Ovary (tissue), 9 donors: ENCODE measurements around the gene GALK1. TPM values are rescaled to one million over a fixed set of nuclear protein-coding genes. Genes with fewer than 3 reads are reported as not detected.

Experiments
- DNase-seq, 5 donors: peaks; one replicate each; pipeline ENCODE4 v3.0.0-alpha.2; 2019 to 2020
- H3K27ac ChIP-seq, 2 donors: fragments of 200-600 bp; one replicate each; pipeline versions ENCODE4 v1.5.1 to v1.8.0; 2019 to 2022
- H3K27me3 ChIP-seq: fragments of 200-600 bp; one replicate; pipeline ENCODE4 v1.8.0; 2022
- H3K36me3 ChIP-seq: fragments of 200-600 bp; sonication (generic); one replicate; pipeline ENCODE4 v1.5.1; 2019
- H3K4me1 ChIP-seq: one replicate; pipeline ENCODE4 v1.8.1; 2013; ENCODE audit warnings: mild to moderate bottlenecking, moderate library complexity; ENCODE audit not compliant: insufficient read depth
- H3K4me3 ChIP-seq: fragments of 200-600 bp; sonication (generic); one replicate; pipeline ENCODE4 v1.5.1; 2017
- H3K9me3 ChIP-seq, 2 donors: fragments of 200-600 bp in 1 of 2; sonication (generic) in 1 of 2; one replicate each; pipeline versions ENCODE4 v1.5.1 to v1.8.1; 2013 to 2019; ENCODE audit warnings: mild to moderate bottlenecking in 1 of 2, moderate library complexity in 1 of 2
- CTCF ChIP-seq, 3 donors: fragments of 450-650 bp in 2 of 3; fragments of 200-600 bp in 1 of 3; IDR thresholded peaks; one replicate each; pipeline versions ENCODE4 v1.5.1 to v1.8.0; 2016 to 2022; ENCODE audit warnings: antibody characterized with exemption in 3 of 3, mild to moderate bottlenecking in 1 of 3
- EP300 ChIP-seq: sonication (generic); formaldehyde crosslinking; IDR thresholded peaks from one replicate; pipeline ENCODE4 v1.6.1; 2017; ENCODE audit warnings: antibody characterized with exemption
- POLR2A ChIP-seq: fragments of 450-650 bp; IDR thresholded peaks from one replicate; pipeline ENCODE4 v1.6.1; 2017; ENCODE audit warnings: antibody characterized with exemption, mild to moderate bottlenecking, moderate library complexity
- WGBS, 3 donors: extraction: QIAGEN DNeasy Blood & Tissue Kit in 1 of 3; methylation state at CpG; one replicate each; pipeline versions ENCODE4 v1.1.5 to v1.1.7; 2013 to 2017; 5-methylcytosine and 5-hydroxymethylcytosine counted together
- intact Hi-C, 4 donors: fragments of 100-400 bp; cut with DNase I; formaldehyde crosslinking; loops; one replicate each; pipeline versions ENCODE4 v1.11.0 to v1.15.1; 2022 to 2023
- polyA plus RNA-seq, 2 donors: library from polyadenylated mRNA; stranded (reverse); fragments of 200-250 nt in 1 of 2; fragments of 350-450 nt in 1 of 2; fragmentation: Illumina TruSeq in 1 of 2; extraction: RNeasy Lipid Tissue Mini Kit (QIAGEN cat#74804) in 1 of 2; gene quantifications; one replicate each; pipeline ENCODE4 v1.2.3, GENCODE V29; 2013 to 2014
- total RNA-seq, 7 donors: library from RNA; depleted of rRNA in 2 of 7; stranded (reverse); fragments of >200 nt in 2 of 7; fragmentation: NEBNext Ultra II Directional in 3 of 7; extraction: Animal tissue kit (Norgen Biotek cat#: 25700) in 3 of 7; gene quantifications; one replicate each; pipeline versions ENCODE4 v1.1.0 to v1.2.4, GENCODE V29; 2016 to 2023
- donor health status: DM: no; HTN: no; CAD: no; lungs with moderate emphysema.
- donor health status: DM: no; HTN: no; CAD: no.
- donor health status: Bipolar disorder and iron deficiency.
- donor health status: DM: yes; HTN: yes; CAD: no.
- donor health status: DM: no; HTN: no; CAD: no.
- donor health status: DM: yes; HTN: yes; CAD: no.

The GALK1 gene
- total and polyA plus RNA-seq, 9 donors: 0.33 to 35.1 (median 27.5) TPM

GRCh38 chr17:75767881-75768280 is 2.9 kb upstream of the GALK1 start:
- no peaks in the 10 kb centered on the region for H3K27me3 ChIP-seq
- intact Hi-C loops: no loop called here
- 85 to 87% (median 86%) methylated on average over 8 of the region's 8 CpGs for WGBS, 3 donors
- peaks cover 11% of the 10 kb centered on the region for H3K4me1 ChIP-seq
- H3K27ac ChIP-seq: no peak overlapping the region
- TF ChIP-seq CTCF (IDR thresholded peaks at IDR 0.05): no peak
- no peak for TF ChIP-seq POLR2A
- TF ChIP-seq EP300: no peak
- H3K9me3 ChIP-seq: no peaks in the 10 kb centered on the region
- H3K36me3 ChIP-seq: no peaks in the 10 kb centered on the region
- DNase-seq: peak in 2 of 5 donors; percentile 16 to 18
- H3K4me3 ChIP-seq: no peak overlapping the region

- no peak overlapping the region for H3K27ac ChIP-seq
- H3K27me3 ChIP-seq: no peaks in the 10 kb centered on the region
- H3K4me3 ChIP-seq: no peak overlapping the region
- peaks cover 11% of the 10 kb centered on the region for H3K4me1 ChIP-seq
- WGBS, 3 donors: 77 to 86% (median 83%) methylated on average over 4 of the region's 4 CpGs
- peak in 2 of 5 donors; percentile 34 to 44 for DNase-seq
- TF ChIP-seq POLR2A (no peak), CTCF (IDR thresholded peaks at IDR 0.05) (no peak), EP300 (no peak)
- intact Hi-C loops: no loop called here
- no peaks in the 10 kb centered on the region for H3K36me3 ChIP-seq
- no peaks in the 10 kb centered on the region for H3K9me3 ChIP-seq
Observed at GRCh38 chr17:75765981-75766380, 989 bp upstream of the GALK1 start.

DNA sequence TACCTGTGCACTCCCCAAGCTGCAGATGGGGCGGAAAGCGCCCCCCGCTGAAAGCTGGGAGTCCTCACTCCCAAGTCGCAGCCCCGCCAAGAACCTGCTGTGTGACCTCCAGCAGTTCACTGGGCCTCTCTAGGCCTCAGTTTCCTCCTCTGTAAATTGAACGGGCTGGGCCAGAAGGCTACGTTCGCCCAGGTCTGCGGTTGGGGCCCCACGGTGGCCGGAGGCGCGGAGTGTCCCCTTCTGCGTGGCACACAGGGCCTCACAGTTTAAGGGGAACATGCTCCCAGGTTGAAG is 628 bp downstream of the GALK1 start:
- WGBS, 3 donors: 3 to 11% (median 6%) methylated on average over 7 to 14 of the region's 14 CpGs
- no peaks in the 10 kb centered on the region for H3K36me3 ChIP-seq
- peak overlapping the region; percentile 1 to 78 for H3K27ac ChIP-seq
- peak overlapping the region; percentile 61 for H3K4me3 ChIP-seq
- intact Hi-C loops: no loop called here
- DNase-seq: no peak
- TF ChIP-seq CTCF (IDR thresholded peaks at IDR 0.05) (no peak), POLR2A (no peak), EP300 (no peak)
- H3K27me3 ChIP-seq: no peaks in the 10 kb centered on the region
- H3K4me1 ChIP-seq: peaks cover 11% of the 10 kb centered on the region
- no peaks in the 10 kb centered on the region for H3K9me3 ChIP-seq

- no peak for TF ChIP-seq CTCF (IDR thresholded peaks at IDR 0.05)
- no peak for TF ChIP-seq EP300
- TF ChIP-seq POLR2A: no peak
- intact Hi-C loops: no loop called here
- Histone ChIP-seq H3K4me3 (peak overlapping the region; percentile 61), H3K36me3 (no peaks in the 10 kb centered on the region), H3K9me3 (no peaks in the 10 kb centered on the region), H3K27ac (peak overlapping the region; percentile 12 to 78), H3K4me1 (peaks cover 11% of the 10 kb centered on the region), H3K27me3 (no peaks in the 10 kb centered on the region)
- DNase-seq: peak in 1 of 5 donors; percentile 41
- WGBS, 3 donors: 46 to 66% (median 49%) methylated on average over 13 to 16 of the region's 16 CpGs
Observed at GRCh38 chr17:75763613-75764416, 1.2 kb downstream of the GALK1 start.
